ENCODE measurements around the gene TCHP.

Gene TCHP

GRCh38 chr12:109876406-109876805, 23.7 kb upstream of the TCHP start:
- H3K4me1 ChIP-seq = peaks cover 0 to 66% (median 20%) of the 10 kb centered on the region in 4 donors

DNA sequence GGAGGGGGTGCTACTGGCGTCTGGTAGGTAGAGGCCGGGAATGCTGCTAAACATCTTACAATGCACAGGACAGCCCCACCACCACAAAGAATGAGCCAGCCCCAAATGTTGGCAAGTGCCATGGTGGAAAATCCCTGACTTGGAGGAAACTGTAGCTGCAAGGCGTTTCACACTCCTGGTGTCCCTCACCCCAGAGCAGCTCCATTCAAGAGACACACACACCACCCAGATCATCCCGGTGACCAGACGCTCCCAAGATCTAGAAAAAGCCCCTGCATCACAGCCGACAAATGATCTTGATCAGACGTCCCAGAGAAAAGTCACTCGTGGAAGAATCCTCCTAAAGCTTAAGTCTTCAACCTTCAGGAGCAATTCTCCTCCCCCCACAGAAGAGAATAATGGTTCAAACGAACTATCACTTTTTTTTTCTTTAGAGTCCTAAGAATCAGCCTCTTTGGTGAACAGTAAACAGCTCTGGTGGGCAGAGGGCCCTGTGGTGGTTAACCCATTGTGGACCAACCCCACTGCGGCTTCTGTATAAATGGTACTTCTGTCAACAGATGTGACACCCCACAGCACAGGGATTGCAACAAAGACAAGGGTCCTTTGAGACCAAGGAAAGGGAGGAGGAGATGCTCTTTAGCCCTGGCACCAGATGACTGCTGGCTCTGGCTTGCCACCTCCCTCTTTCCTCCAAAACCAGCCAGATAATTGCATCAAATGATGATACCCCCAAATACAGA, 22.4 kb upstream of the TCHP start:
- intact Hi-C loops (cut with DNase I; ENCODE audit: low total_unique reads) = loop anchor here (10.0 kb wide), 1 partner anchor 283 kb away; no protein-coding TSS in a partner anchor
- Histone ChIP-seq H3K27me3 (no peaks in the 10 kb centered on the region), H3K4me3 (no peak overlapping the region), H3K36me3 (peaks cover 0 to 2% (median 0%) of the 10 kb centered on the region in 3 donors), H3K4me1 (peaks cover 0 to 55% (median 20%) of the 10 kb centered on the region in 4 donors), H3K27ac (no peak overlapping the region), H3K9me3 (no peaks in the 10 kb centered on the region)
- TF ChIP-seq CTCF (IDR thresholded peaks at IDR 0.05) = no peak
- no peak for DNase-seq

More at GRCh38 chr12:109876406-109876805, 23.7 kb upstream of the TCHP start:
- no peak overlapping the region for H3K4me3 ChIP-seq
- no peak for TF ChIP-seq CTCF (IDR thresholded peaks at IDR 0.05)
- intact Hi-C loops (cut with DNase I; ENCODE audit: low total_unique reads) = loop anchor here (10.0 kb wide), 1 partner anchor 282 kb away; no protein-coding TSS in a partner anchor
- H3K9me3 ChIP-seq = no peaks in the 10 kb centered on the region
- no peak overlapping the region for H3K27ac ChIP-seq
- no peaks in the 10 kb centered on the region for H3K27me3 ChIP-seq
- DNase-seq = no peak
- H3K36me3 ChIP-seq = peaks cover 0 to 12% (median 9%) of the 10 kb centered on the region in 3 donors

- no peak overlapping the region for H3K27ac ChIP-seq
- TF ChIP-seq CTCF (IDR thresholded peaks at IDR 0.05) = no peak
- peaks cover 0 to 55% (median 20%) of the 10 kb centered on the region in 4 donors for H3K4me1 ChIP-seq
- no peak for DNase-seq
- H3K9me3 ChIP-seq = no peaks in the 10 kb centered on the region
- H3K27me3 ChIP-seq = no peaks in the 10 kb centered on the region
- intact Hi-C loops (cut with DNase I; ENCODE audit: low total_unique reads) = loop anchor here (10.0 kb wide), 1 partner anchor 283 kb away; no protein-coding TSS in a partner anchor
- no peaks in the 10 kb centered on the region for H3K36me3 ChIP-seq
- no peak overlapping the region for H3K4me3 ChIP-seq
Observed at GRCh38 chr12:109878247-109878625, 21.8 kb upstream of the TCHP start.

DNA sequence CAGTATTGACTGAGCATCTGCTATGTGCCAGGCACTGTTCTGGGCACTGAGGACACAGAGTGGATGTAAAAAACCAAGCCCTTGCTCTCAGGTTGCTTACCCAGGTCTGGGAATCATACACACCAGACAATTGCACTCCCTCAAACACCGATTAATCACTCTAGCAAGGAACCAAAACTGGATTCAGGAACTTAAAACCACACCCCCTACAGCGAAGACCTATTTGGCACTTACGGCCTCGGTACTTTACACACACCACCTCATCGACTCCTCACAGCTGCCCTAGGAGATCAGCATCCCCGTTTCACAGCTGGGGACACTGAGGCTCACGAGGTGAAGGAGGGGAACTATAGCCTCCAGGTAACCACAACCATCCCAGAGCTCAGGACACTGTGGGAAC, 21.3 kb upstream of the TCHP start:
- no peak for DNase-seq
- Histone ChIP-seq H3K27ac (no peak overlapping the region), H3K27me3 (no peaks in the 10 kb centered on the region), H3K4me3 (peak overlapping the region; percentile 63 to 92), H3K4me1 (peaks cover 0 to 53% (median 20%) of the 10 kb centered on the region in 4 donors), H3K36me3 (no peaks in the 10 kb centered on the region), H3K9me3 (no peaks in the 10 kb centered on the region)
- no peak for TF ChIP-seq CTCF (IDR thresholded peaks at IDR 0.05)
- intact Hi-C loops (cut with DNase I; ENCODE audit: low total_unique reads) = loop anchor here (10.0 kb wide), 1 partner anchor 284 kb away; no protein-coding TSS in a partner anchor

DNA sequence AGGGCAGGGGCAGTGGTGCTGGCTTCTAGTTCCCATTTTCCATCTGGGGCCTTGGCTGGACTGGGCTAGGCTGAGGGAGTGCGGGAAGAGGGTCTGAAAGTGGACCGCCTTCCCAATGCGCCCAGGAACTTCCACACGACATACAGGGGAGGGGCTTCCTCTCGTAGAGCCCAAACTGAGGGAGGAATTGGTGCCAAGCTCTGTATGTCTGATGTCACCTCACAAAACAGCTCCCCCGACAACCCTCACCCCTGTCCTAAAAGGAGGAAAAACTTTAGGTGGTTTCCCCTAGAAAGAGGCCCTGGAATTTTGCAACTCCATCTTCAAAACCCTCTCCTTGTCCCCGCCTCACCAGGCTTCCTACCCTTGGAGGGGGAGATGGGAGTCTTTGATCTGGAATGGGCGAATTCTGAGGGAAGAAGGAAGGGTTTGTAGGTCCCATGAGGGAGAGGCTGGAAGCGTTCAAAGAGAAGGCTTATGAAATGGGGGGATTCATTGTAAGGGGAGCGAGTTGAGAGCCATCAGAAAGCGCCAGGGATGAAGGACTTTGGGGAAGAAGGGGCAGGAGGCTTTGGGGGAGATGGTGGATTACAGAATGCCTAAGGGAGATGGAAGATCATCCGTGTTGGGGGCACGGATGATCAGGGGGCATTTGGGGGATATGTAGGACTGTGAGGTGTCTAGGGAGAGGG, 20.6 kb upstream of the TCHP start:
- H3K27ac ChIP-seq = peak overlapping the region; percentile 72 to 85
- H3K4me3 ChIP-seq = peak overlapping the region; percentile 63 to 92
- H3K4me1 ChIP-seq = peaks cover 0 to 47% (median 20%) of the 10 kb centered on the region in 4 donors
- H3K27me3 ChIP-seq = no peaks in the 10 kb centered on the region
- H3K36me3 ChIP-seq = no peaks in the 10 kb centered on the region
- no peaks in the 10 kb centered on the region for H3K9me3 ChIP-seq
- intact Hi-C loops (cut with DNase I; ENCODE audit: low total_unique reads) = loop anchor here (5.0 to 10.0 kb wide), 2 partner anchors 167 to 285 kb away; partner anchors contain the start of gene FAM222A
- no peak for DNase-seq
- TF ChIP-seq CTCF (IDR thresholded peaks at IDR 0.05) = no peak
